Measurements from ENCODE around the gene KRT6C.

Gene KRT6C

GRCh38 chr12:52440821-52441319 lies 32.7 kb downstream of the KRT6C start:
- TF ChIP-seq REST (IDR thresholded peaks at IDR 0.05; ENCODE audit: low read depth) = no peak
- no peak for TF ChIP-seq CREB1 (IDR thresholded peaks at IDR 0.05; ENCODE audit: low read depth)
- no peak for TF ChIP-seq EGR1 (IDR thresholded peaks at IDR 0.05)
- TF ChIP-seq, protein P1, sequence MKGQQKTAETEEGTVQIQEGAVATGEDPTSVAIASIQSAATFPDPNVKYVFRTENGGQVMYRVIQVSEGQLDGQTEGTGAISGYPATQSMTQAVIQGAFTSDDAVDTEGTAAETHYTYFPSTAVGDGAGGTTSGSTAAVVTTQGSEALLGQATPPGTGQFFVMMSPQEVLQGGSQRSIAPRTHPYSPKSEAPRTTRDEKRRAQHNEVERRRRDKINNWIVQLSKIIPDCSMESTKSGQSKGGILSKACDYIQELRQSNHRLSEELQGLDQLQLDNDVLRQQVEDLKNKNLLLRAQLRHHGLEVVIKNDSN (IDR thresholded peaks at IDR 0.05) = no peak
- no peak for TF ChIP-seq TAF1 (IDR thresholded peaks at IDR 0.05; ENCODE audit: low read depth)
- TF ChIP-seq TEAD4 (IDR thresholded peaks at IDR 0.05) = no peak
- TF ChIP-seq YY1 (IDR thresholded peaks at IDR 0.05; ENCODE audit: low read depth) = no peak
- no peak for TF ChIP-seq TCF12 (IDR thresholded peaks at IDR 0.05; ENCODE audit: low read depth)
- TF ChIP-seq RAD21 (IDR thresholded peaks at IDR 0.05; ENCODE audit: low read depth) = no peak
- TF ChIP-seq EP300 (IDR thresholded peaks at IDR 0.05; ENCODE audit: borderline replicate concordance) = no peak
- no peak for TF ChIP-seq FOXM1 (IDR thresholded peaks at IDR 0.05; ENCODE audit: borderline replicate concordance, low read depth)
- TF ChIP-seq NFIC (IDR thresholded peaks at IDR 0.05) = no peak
- TF ChIP-seq MAX (IDR thresholded peaks at IDR 0.05) = no peak
- no peak for TF ChIP-seq CEBPB (IDR thresholded peaks at IDR 0.05)
- no peak for TF ChIP-seq ZBTB7A (IDR thresholded peaks at IDR 0.05; ENCODE audit: low read depth)

DNA sequence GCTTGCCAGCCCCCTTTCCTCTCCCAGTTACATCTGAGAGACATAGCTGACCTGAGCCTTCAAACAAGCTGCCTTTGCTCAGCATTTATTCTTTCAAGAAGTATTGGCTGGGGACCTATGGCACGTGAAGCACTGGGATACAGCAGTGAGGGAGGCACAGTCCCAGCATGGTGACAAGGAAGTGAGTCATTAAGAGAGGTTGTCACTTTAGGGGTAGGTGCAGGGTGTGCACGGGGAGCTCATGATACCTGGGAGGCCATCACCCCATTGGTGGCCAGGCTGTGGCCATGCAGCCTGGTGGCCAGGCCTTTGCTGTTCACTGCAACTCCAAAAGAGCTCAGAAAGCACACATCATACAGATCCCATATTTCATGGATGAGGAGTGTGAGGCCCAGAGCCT lies 33.8 kb downstream of the KRT6C start:
- TF ChIP-seq MAX (IDR thresholded peaks at IDR 0.05) (no peak), YY1 (IDR thresholded peaks at IDR 0.05; ENCODE audit: low read depth) (no peak), ZBTB7A (IDR thresholded peaks at IDR 0.05; ENCODE audit: low read depth) (no peak), TCF12 (IDR thresholded peaks at IDR 0.05; ENCODE audit: low read depth) (no peak), EP300 (IDR thresholded peaks at IDR 0.05; ENCODE audit: borderline replicate concordance) (no peak), CEBPB (IDR thresholded peaks at IDR 0.05) (no peak)

GRCh38 chr12:52439420-52439819 lies 34.2 kb downstream of the KRT6C start:
- TF ChIP-seq MAX (IDR thresholded peaks at IDR 0.05) (no peak), FOXM1 (IDR thresholded peaks at IDR 0.05; ENCODE audit: borderline replicate concordance, low read depth) (no peak), REST (IDR thresholded peaks at IDR 0.05; ENCODE audit: low read depth) (no peak), NFIC (IDR thresholded peaks at IDR 0.05) (no peak), RAD21 (IDR thresholded peaks at IDR 0.05; ENCODE audit: low read depth) (no peak), CEBPB (IDR thresholded peaks at IDR 0.05) (no peak), YY1 (IDR thresholded peaks at IDR 0.05; ENCODE audit: low read depth) (no peak), EGR1 (IDR thresholded peaks at IDR 0.05) (no peak), TAF1 (IDR thresholded peaks at IDR 0.05; ENCODE audit: low read depth) (no peak), CREB1 (IDR thresholded peaks at IDR 0.05; ENCODE audit: low read depth) (no peak), ZBTB7A (IDR thresholded peaks at IDR 0.05; ENCODE audit: low read depth) (no peak), TEAD4 (IDR thresholded peaks at IDR 0.05) (no peak), EP300 (IDR thresholded peaks at IDR 0.05; ENCODE audit: borderline replicate concordance) (no peak), TCF12 (IDR thresholded peaks at IDR 0.05; ENCODE audit: low read depth) (no peak)
- TF ChIP-seq, protein P1 (IDR thresholded peaks at IDR 0.05) = no peak

GRCh38 chr12:52438305-52439301 lies 35.0 kb downstream of the KRT6C start:
- TF ChIP-seq EP300 (IDR thresholded peaks at IDR 0.05; ENCODE audit: borderline replicate concordance) = no peak
- no peak for TF ChIP-seq ZBTB7A (IDR thresholded peaks at IDR 0.05; ENCODE audit: low read depth)

DNA sequence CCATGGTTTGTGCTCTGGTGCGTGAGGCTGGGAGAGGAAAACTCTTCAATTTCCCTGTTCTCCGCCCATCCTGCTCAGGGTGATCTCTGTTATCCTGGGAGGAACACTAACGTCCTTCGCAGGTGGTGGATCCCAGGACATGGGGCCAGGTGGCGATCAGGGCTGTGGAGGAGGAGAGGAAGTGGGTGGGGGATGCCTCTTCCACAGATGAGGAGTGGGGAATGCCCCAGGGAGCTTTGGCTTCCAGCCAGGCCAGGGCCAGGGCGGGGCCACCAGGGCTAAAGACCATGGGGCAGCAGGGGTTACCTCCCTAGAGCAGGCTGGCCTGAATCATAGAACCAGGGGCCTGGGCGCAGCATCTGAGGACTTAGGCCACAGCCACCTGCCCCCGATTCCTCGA lies 36.1 kb downstream of the KRT6C start:
- TF ChIP-seq REST (IDR thresholded peaks at IDR 0.05; ENCODE audit: low read depth) (no peak), EGR1 (IDR thresholded peaks at IDR 0.05) (no peak), FOXM1 (IDR thresholded peaks at IDR 0.05; ENCODE audit: borderline replicate concordance, low read depth) (no peak), NFIC (IDR thresholded peaks at IDR 0.05) (0 out of 2 replicates have a peak, but pooled peaks have one; percentile 43), CREB1 (IDR thresholded peaks at IDR 0.05; ENCODE audit: low read depth) (no peak), TCF12 (IDR thresholded peaks at IDR 0.05; ENCODE audit: low read depth) (no peak)
- TF ChIP-seq, protein P1 (IDR thresholded peaks at IDR 0.05) = no peak
